T47D (cell line): ENCODE results near the gene NKAIN2.
A peak's percentile ranks its signal among the peaks of the same experiment; 100 is the strongest.
"Not testable (repeated sequence)": the region's sequence is repeated elsewhere in the genome, so short reads cannot be mapped to it uniquely, and the experiment has no call there.

Experiments used
- DNase-seq, 2 experiments: peaks; one replicate each; pipeline versions ENCODE4 v3.0.0 to v3.0.0-alpha.2; 2011 to 2012; ENCODE audit warnings: low read depth in 1 of 2, low spot score in 1 of 2
- JUND ChIP-seq: IDR thresholded peaks from 2 replicates; pipeline ENCODE4 v1.6.1; 2012; ENCODE audit warnings: low read depth
- in situ Hi-C: cut with HindIII; loops from 2 replicates; pipeline ENCODE4 v1.10.0; 2016; ENCODE audit warnings: low sequenced_read_pairs, low pct_unique_long_range_greater_than_20kb

Gene NKAIN2

DNA sequence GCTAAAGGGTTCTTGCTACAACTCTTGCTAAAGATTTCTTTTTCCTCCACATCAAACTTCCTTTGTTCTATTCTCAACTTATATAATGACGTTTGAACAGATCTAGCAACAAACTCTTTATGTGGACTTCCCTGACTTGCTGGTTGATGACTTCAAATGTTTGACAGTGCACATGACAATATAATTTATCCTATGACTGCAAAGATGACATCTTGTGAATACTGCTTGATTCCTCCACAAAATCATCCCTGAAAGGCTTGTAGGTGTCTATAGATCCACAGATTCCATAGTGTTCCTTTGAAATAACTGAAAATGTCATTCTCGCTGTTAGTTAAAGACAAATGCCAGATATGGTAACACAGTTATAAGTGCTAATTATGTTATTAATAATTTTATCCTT is 478.9 kb downstream of the NKAIN2 start:
- no peak for DNase-seq
- in situ Hi-C loops: no loop called here
- TF ChIP-seq JUND: no peak

DNA sequence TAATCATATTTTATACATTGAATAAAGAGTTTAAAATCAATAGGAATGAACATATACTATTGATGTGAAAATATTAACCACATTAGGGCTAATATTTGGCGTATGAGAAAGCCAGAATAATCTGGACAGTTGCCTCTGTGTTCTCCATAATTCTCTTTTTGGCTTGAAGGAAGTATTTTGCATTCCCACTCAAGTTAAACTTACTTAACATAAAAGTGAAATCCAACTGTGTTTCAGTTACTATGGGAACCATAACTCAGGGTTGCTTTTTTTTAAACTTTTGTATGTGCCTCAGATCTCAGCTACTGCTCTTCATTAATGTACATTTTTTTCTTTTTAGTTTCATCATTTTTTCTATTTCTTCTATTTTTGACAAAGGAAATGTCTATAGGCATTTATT is 479.8 kb downstream of the NKAIN2 start:
- no peak for TF ChIP-seq JUND
- in situ Hi-C loops: no loop called here

DNA sequence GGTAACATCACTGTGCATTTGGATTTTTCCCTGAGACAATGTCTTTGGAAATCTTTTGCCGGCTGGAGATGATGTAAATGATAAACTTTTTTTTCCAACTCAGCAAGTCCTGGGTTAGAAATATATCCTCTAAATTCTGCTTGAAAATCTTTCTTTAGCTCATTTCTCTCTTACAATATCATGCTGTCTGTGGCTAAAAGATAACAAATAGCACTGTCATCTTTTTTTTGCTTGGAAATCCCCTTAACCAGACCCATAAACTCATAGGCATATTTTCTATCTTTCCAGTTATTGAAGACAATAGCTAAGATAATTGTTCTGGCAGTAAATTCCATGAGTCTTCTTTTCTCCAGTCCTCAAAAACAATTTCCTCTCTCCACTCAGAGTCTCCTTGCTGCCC is 481.5 kb downstream of the NKAIN2 start:
- no peak for DNase-seq
- TF ChIP-seq JUND: no peak
- in situ Hi-C loops: no loop called here

More for the DNA sequence above, 479.8 kb downstream of the NKAIN2 start:
- no peak for DNase-seq

DNA sequence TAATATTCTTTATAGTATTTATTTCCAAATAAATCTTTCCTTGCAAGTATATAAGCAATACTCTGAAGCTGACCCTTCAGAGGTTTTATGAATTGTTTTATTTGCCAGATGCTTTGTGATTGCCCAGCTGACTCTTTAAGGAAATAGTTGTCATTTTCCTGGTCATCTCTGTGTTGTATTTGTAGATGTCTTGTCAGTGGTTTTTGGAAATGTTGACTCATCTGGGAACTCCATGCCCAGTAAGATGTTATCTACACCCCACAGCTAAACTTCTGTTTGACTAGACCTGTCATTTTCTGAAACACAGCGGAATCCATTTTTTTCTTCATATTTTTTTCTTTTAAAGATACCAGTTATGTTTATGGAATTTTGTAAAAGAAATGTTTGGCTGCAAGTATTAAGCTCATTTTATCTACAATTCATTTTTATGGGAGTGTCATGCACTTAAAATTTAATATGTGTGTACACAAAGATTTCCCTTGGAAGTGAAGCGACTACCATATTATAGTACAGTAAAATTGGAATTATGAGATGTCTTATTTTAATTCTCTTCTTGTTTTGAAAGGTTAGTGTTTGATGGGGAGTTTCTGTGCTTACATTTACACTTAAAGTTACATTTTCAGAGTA is 491.0 kb downstream of the NKAIN2 start:
- no peak for TF ChIP-seq JUND
- in situ Hi-C loops: no loop called here
- peak in 1 of 2 experiments; percentile 56 for DNase-seq

DNA sequence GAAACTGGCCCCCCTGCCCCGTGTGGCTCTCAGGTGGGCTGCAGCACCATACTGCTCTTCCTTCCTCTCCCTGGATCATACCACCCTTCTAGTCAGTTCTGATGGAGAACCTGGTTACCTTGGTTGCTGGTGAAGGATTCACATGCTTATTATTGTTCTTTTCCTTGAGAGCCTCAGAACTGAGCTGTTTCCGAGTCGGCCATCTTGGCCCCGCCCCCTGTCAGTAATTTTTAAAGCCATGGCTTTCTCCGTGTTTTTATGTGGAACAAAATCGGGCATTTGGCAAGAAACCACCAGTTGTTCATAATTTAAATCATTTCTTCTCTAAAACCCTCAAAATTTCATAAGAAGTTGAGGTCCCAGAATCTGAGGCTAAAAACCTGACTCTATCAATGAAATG is 493.8 kb downstream of the NKAIN2 start:
- TF ChIP-seq JUND: no peak
- DNase-seq: no peak
- in situ Hi-C loops: no loop called here

DNA sequence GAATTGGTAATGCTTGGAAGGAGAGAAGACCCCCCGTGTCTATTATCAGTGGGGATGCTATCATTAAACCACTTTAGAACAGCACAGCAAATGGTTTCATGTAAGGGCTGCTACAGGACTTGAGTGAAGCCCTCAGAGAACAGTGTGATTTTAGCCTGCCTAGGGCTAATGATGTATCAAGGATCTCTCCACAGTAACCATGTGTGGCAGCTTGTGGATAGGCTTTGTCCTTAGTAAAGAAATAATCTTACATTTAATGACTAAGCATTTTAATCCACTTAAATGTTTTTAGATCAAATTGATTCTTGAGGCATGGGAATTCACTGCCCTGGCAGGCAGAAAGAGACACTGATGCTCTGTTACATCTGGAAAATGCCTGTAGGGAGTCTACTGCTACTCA is 495.1 kb downstream of the NKAIN2 start:
- DNase-seq: no peak
- TF ChIP-seq JUND: no peak
- in situ Hi-C loops: no loop called here

DNA sequence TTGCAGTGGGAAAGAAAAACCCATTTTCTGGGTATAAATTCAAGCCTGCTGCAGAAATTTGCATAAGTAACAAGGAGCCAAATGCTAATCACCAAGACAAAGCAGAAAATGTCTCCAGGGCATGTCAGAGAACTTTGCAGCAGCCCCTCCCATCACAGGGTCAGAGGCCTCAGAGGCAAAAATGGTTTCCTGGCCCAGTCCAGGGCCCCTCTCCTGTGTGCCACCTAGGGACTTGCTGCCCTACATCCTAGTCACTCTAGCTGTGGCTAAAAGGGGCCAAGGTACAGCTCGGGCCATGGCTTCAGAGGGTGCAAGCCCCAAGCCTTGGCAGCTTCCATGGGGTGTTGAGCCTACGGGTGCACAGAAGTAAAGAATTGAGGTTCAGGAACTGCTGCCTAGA is 497.2 kb downstream of the NKAIN2 start:
- DNase-seq, in situ Hi-C loops: not testable (repeated sequence)

DNA sequence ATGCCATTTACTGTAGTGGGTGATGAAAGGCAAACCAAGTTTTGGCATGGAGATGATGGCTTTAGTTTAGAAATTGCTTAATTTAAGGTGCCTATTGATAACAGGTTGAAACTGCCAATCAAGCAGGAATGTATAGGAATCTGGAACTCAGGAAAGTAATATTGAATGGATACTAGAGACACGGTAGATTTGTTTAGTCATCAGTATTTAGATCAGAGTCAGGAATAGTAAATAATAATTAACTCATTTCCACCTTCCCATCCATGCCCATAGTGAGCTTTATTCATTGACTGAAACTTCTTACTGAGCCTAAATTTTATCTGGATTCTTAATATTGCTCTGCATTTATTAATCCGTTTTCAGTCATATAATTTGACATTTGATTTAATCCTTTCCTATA is 500.3 kb downstream of the NKAIN2 start:
- in situ Hi-C loops: no loop called here
- TF ChIP-seq JUND: no peak
- DNase-seq: no peak

DNA sequence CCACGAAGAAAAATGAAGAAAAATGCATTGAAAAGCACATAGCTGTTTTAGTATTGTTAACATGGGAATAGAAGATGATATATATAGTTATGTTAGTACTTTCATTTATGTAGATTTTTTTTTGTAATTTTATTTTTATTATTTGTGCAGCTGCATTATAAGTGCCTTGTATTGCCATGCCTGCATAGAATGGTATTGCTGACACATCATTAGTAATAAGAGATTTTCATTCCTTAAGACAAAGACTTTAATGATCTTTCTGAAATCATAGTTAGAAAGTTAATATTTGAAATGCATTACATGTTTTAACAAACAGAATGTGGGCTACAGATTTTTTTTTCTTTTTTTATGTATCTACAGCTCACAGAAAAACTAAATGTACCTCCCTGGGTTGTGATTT is 506.5 kb downstream of the NKAIN2 start:
- in situ Hi-C loops: no loop called here
- TF ChIP-seq JUND: no peak
- DNase-seq: no peak

DNA sequence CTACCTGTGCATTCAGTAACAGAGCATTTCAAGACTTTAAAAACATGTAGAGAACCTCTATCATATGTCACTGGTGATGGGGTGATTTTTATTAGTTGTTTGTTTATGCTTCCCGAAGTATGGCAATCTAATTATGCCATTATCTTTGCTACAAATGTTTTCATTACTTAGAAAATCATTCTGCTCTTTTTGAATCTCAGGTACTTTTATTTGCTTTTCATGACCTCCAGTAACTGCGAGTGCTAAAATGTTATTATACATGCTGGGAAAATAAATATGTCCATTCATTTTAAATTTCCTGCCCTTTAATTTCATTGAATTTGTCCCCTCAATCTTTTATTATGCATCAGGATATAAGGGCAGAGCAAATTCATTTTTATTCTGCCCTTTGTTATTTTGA is 515.7 kb downstream of the NKAIN2 start:
- DNase-seq: no peak
- TF ChIP-seq JUND: no peak
- in situ Hi-C loops: no loop called here

DNA sequence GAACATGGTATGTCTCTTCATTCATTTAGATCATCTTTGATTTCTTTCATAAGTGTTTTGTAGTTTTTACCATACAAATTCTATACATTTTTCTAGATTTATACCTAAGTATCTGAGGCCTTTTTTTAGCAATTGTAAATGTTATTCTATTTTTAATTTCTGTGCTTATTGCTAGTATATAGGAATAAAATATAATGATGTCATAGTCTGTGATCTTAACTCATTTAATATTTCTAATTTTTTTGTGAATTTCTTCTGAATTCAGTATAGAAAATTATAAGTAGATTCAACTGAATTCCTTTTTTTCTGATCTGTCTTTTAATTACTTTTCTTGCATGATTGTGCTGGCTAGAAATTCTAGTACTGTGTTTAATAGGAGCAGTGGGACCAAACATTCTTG is 520.6 kb downstream of the NKAIN2 start:
- TF ChIP-seq JUND: no peak
- in situ Hi-C loops: no loop called here
- DNase-seq: no peak

DNA sequence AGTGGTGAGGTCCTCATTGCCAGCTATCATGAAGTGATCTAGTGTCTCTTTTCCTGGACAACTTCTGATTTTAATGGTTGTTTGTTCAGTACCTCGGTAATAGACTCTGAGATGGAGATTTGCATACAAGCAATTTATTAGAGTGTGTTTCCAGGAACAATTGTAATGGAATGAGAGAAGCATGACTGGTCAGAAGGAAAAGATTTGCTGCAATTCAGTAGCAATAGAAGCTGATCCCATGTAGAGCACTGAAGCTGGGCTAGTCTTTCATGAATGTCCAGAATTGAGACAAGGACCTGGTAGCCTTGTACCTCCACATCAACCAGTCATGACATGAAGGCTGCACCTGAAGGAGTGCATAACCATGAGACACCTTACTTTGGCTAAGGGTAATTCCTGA is 526.5 kb downstream of the NKAIN2 start:
- in situ Hi-C loops: no loop called here
- TF ChIP-seq JUND: no peak
- DNase-seq: no peak

DNA sequence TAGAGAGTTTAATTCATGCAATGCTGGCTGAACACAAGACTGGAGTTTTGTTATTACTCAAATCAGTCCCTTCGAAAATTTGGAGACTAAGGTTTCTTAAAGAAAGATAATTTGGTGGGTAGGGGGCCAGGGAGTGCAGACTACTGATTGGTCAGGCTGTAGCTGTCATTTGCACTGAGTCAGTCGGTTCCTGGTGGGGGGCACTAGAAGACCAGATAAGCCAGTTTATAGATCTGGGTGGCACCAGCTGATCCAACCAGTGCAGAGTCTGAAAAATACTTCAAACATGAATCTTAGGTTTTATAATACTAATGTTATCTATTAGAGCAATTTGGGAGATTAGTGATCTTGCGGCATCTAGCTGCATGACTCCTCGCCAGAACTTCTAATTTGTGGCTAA is 530.7 kb downstream of the NKAIN2 start:
- TF ChIP-seq JUND: no peak
- DNase-seq: no peak
- in situ Hi-C loops: no loop called here

DNA sequence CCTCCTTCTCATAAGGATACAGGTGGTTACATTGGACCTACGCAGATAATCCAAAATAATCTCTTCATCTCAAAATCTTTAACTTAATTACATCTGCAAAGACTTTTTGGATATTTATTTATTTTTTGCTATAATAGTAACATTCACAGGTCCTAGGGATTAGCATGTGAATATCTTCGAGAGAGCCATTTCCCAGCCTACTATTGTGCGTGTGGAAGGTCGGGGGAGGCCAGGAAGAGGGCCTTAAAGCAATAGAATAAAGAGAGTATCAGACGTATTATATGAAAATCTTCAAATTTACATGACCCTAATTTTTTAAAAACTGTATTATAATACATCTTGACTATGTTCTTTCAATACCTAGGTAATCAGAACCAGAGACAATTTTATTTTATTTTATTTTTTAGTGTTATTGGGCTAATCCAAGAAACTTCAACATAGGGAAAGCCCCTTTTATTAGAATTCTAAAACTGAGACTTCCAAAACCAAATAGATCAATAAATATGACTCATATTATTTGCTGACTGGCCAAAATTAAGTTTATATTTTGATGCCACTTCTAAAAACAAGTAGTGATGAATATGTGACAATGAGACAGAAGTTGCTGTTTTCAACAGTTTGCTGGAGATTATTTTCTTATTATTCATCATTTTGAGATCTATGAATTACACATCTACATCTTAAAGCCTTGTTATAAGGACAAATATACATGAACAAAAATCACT is 536.1 kb downstream of the NKAIN2 start:
- DNase-seq: no peak
- in situ Hi-C loops: no loop called here
- TF ChIP-seq JUND: no peak

DNA sequence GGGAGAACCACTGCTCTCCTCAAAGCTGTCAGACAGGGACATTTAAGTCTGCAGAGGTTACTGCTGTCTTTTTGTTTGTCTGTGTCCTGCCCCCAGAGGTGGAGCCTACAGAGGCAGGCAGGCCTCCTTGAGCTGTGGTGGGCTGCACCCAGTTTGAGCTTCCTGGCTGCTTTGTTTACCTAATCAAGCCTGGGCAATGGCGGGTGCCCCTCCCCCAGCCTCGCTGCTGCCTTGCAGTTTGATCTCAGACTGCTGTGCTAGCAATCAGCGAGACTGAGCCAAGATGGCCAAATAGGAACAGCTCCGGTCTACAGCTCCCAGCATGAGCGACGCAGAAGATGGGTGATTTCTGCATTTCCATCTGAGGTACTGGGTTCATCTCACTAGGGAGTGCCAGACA is 544.7 kb downstream of the NKAIN2 start:
- DNase-seq, in situ Hi-C loops: not testable (repeated sequence)
